GM18520 (cell line): ENCODE measurements around the gene GPR21.
A peak's percentile ranks its signal among the peaks of the same experiment; 100 is the strongest.

ENCODE experiments used
- ATAC-seq: cut with Tn5 transposase; IDR thresholded peaks from one replicate; pipeline ENCODE4 v1.9.1; 2021; ENCODE audit not compliant: unreplicated experiment

The GPR21 gene

GRCh38 chr9:123033352-123033751 is at the start of gene GPR21:
Gene GPR21, plus strand, starts transcription at chr9:123033667. Its CDS starts 900 bp downstream, at chr9:123034567.
- ATAC-seq = no peak

- ATAC-seq = no peak
Measured at GRCh38 chr9:122986010-122986409, 47.5 kb upstream of the GPR21 start.

- no peak for ATAC-seq
Measured at GRCh38 chr9:122988141-122988540, 45.3 kb upstream of the GPR21 start.

GRCh38 chr9:122988920-122989621 is 44.4 kb upstream of the GPR21 start:
- ATAC-seq = peak; percentile 47

- ATAC-seq = no peak
Measured at GRCh38 chr9:122991370-122991830, 42.1 kb upstream of the GPR21 start.

- ATAC-seq = no peak
Measured at GRCh38 chr9:122996586-122996985, 36.9 kb upstream of the GPR21 start.

GRCh38 chr9:122998448-122998847 is 35.0 kb upstream of the GPR21 start:
- ATAC-seq = no peak

- no peak for ATAC-seq
Measured at GRCh38 chr9:123000371-123001068, 32.9 kb upstream of the GPR21 start.

- ATAC-seq = no peak
Measured at GRCh38 chr9:123002754-123003153, 30.7 kb upstream of the GPR21 start.

GRCh38 chr9:123003466-123003865 is 30.0 kb upstream of the GPR21 start:
- ATAC-seq = no peak

- ATAC-seq = no peak
Measured at GRCh38 chr9:123005964-123006363, 27.5 kb upstream of the GPR21 start.

GRCh38 chr9:123007269-123007668 is 26.2 kb upstream of the GPR21 start:
- ATAC-seq = no peak

GRCh38 chr9:123008909-123009308 is 24.6 kb upstream of the GPR21 start:
- ATAC-seq = no peak

- ATAC-seq = no peak
Measured at GRCh38 chr9:123011380-123011779, 22.1 kb upstream of the GPR21 start.

- no peak for ATAC-seq
Measured at GRCh38 chr9:123011878-123012528, 21.5 kb upstream of the GPR21 start.

GRCh38 chr9:123016631-123017030 is 16.8 kb upstream of the GPR21 start:
- ATAC-seq = no peak

- ATAC-seq = no peak
Measured at GRCh38 chr9:123020796-123021195, 12.7 kb upstream of the GPR21 start.

GRCh38 chr9:123026425-123026824 is 7.0 kb upstream of the GPR21 start:
- no peak for ATAC-seq

GRCh38 chr9:123027517-123027916 is 6.0 kb upstream of the GPR21 start:
- ATAC-seq = no peak

- no peak for ATAC-seq
Measured at GRCh38 chr9:123028136-123028535, 5.3 kb upstream of the GPR21 start.

- ATAC-seq = no peak
Measured at GRCh38 chr9:123028973-123029372, 4.5 kb upstream of the GPR21 start.

GRCh38 chr9:123031963-123032362 is 1.5 kb upstream of the GPR21 start:
- ATAC-seq = no peak
